Renal cortex interstitium (tissue), 11 donors: Measurements from ENCODE around the gene STARD8. TPM values are rescaled to one million over a fixed set of nuclear protein-coding genes. Genes with fewer than 3 reads are reported as not detected.
"Not testable (repeated sequence)": the region's sequence is repeated elsewhere in the genome, so short reads cannot be mapped to it uniquely, and the experiment has no call there.

ENCODE experiments used
- DNase-seq, 11 donors: peaks; one replicate each; pipeline ENCODE4 v3.0.0-alpha.2; 2013; ENCODE audit warnings: low read depth in 9 of 11, low spot score in 4 of 11; ENCODE audit errors: extremely low read depth in 1 of 11
- polyA plus RNA-seq, 3 donors: library from polyadenylated mRNA; unstranded; fragments of 120-200 nt; gene quantifications; one replicate each; pipeline ENCODE4 v1.2.1, GENCODE V29; 2013; ENCODE audit not compliant: insufficient read length in 3 of 3

The STARD8 gene
- polyA plus RNA-seq, 3 donors = 17.1 to 21.3 (median 21.0) TPM

GRCh38 chrX:68723491-68724155 is 76.2 kb downstream of the STARD8 start:
- no peak for DNase-seq

- no peak for DNase-seq
These were observed 77.1 kb downstream of the STARD8 start for GRCh38 chrX:68724531-68725020.

- no peak for DNase-seq
These were observed 78.4 kb downstream of the STARD8 start for GRCh38 chrX:68725756-68726365.

GRCh38 chrX:68726366-68726765 is 78.9 kb downstream of the STARD8 start:
- DNase-seq = no peak

GRCh38 chrX:68727696-68728095 is 80.2 kb downstream of the STARD8 start:
- no peak for DNase-seq

GRCh38 chrX:68728186-68728585 is 80.7 kb downstream of the STARD8 start:
- no peak for DNase-seq

- no peak for DNase-seq
These were observed 83.8 kb downstream of the STARD8 start for GRCh38 chrX:68731254-68731653.

GRCh38 chrX:68732906-68733493 is 85.5 kb downstream of the STARD8 start:
- DNase-seq = peak in 4 of 11 donors; percentile 6 to 18 (median 10)

GRCh38 chrX:68735266-68735665 is 87.8 kb downstream of the STARD8 start:
- no peak for DNase-seq

GRCh38 chrX:68741864-68742263 is 94.4 kb downstream of the STARD8 start:
- DNase-seq = not testable (repeated sequence)

- no peak for DNase-seq
These were observed 96.3 kb downstream of the STARD8 start for GRCh38 chrX:68743754-68744153.

- DNase-seq = no peak
These were observed 99.5 kb downstream of the STARD8 start for GRCh38 chrX:68746988-68747387.

GRCh38 chrX:68748030-68748429 is 100.6 kb downstream of the STARD8 start:
- no peak for DNase-seq

GRCh38 chrX:68749426-68749825 is 102.0 kb downstream of the STARD8 start:
- DNase-seq = no peak

GRCh38 chrX:68750316-68750715 is 102.8 kb downstream of the STARD8 start:
- no peak for DNase-seq

GRCh38 chrX:68751372-68751771 is 103.9 kb downstream of the STARD8 start:
- DNase-seq = no peak

GRCh38 chrX:68753218-68753617 is 105.8 kb downstream of the STARD8 start:
- DNase-seq = no peak

GRCh38 chrX:68754406-68754805 is 106.9 kb downstream of the STARD8 start:
- no peak for DNase-seq

- DNase-seq = no peak
These were observed 108.2 kb downstream of the STARD8 start for GRCh38 chrX:68755616-68756125.

GRCh38 chrX:68757331-68757730 is 109.9 kb downstream of the STARD8 start:
- DNase-seq = no peak
